GM20431 (cell line): ENCODE results near the gene DDX1.
"Not testable (repeated sequence)": the region's sequence is repeated elsewhere in the genome, so short reads cannot be mapped to it uniquely, and the experiment has no call there.

ENCODE experiments used
- in situ Hi-C: fragments of 300-500 bp; cut with MseI, MboI; formaldehyde crosslinking; loops from one replicate; pipeline ENCODE4 v1.15.0; 2020; ENCODE audit warnings: low sequenced_read_pairs; ENCODE audit not compliant: unreplicated experiment

Gene DDX1

DNA sequence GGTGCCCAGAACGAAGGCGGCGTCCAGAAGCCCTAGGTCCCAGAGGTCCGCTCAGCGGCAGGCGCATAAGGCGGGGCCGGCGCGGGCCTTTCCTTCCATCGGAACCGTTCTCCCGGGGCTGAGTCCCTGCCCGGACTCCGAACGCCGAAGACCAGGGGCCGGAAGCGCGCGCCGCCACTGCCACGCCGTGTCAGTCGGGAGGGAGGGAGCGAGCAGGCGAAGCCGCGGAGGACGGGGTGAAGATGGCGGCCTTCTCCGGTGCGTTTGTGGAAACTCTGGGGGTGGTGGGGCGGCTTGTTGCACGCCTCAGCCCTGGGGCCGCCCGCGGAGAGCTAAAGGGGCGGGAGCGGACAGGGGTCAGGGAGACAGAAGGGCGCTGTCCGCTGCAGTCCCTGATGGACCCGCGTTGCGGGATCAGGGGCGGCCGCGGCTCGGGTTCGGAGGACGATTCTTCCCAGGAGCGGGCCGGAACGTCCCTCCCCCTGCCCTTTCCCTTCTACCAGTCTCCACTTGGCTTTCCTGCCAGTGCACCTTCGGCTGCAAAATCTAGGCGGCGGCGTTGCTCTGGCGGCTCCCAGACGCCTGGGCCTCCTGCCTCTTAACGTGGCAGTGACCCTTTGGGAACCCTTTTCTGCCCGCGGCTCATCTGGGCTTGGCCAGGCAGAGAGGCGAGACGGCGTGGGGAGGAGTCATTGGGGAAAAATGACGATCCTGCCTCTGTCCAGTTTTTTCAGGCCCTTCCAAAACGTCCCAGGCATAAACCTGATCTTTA, at the start of gene DDX1:
DDX1 (plus strand) TSS at position 177 of the 772 bp plus-strand sequence; CDS start at position 243, 66 bp downstream.
- in situ Hi-C loops, result no loop called here

- in situ Hi-C loops, result not testable (repeated sequence)
Measured at GRCh38 chr2:15542269-15542668, 49.4 kb upstream of the DDX1 start.

GRCh38 chr2:15543053-15543452, 48.6 kb upstream of the DDX1 start:
- in situ Hi-C loops, result no loop called here

DNA sequence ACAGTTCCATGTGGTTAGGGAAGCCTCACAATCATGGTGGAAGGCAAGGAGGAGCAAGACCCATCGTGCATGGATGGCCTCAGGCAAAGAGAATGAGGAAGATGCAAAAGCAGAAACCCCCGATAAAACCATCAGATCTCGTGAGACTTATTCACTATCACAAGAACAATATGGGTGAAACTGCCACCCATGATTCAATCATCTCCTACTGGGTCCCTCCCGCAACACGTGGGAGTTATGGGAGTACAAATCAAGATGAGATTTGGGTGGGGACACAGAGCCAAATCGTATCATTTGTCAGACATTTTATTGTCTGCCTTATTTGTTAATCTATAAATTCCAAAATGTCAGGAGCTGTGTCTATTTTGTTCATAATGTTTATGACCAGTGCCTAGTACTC, 48.1 kb upstream of the DDX1 start:
- in situ Hi-C loops, result no loop called here

DNA sequence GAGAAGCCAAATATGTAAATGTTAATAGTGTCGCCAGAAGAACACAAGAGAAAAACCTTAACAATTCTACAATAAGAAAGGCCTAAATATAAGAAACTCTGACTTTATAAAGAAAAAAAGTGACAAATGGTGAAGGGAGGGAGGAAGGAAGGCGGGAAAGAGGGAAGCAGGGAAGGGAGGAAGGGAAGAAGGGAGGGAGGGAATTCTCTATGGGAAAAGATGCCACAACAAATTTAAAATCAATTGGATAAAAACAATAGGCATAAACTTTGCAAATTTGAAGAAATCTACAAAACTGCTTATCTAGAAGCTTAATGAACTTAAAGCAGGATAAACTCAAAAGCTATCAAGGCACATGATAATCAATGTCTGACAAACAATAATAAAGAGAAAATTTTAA, 47.4 kb upstream of the DDX1 start:
- in situ Hi-C loops, result no loop called here

DNA sequence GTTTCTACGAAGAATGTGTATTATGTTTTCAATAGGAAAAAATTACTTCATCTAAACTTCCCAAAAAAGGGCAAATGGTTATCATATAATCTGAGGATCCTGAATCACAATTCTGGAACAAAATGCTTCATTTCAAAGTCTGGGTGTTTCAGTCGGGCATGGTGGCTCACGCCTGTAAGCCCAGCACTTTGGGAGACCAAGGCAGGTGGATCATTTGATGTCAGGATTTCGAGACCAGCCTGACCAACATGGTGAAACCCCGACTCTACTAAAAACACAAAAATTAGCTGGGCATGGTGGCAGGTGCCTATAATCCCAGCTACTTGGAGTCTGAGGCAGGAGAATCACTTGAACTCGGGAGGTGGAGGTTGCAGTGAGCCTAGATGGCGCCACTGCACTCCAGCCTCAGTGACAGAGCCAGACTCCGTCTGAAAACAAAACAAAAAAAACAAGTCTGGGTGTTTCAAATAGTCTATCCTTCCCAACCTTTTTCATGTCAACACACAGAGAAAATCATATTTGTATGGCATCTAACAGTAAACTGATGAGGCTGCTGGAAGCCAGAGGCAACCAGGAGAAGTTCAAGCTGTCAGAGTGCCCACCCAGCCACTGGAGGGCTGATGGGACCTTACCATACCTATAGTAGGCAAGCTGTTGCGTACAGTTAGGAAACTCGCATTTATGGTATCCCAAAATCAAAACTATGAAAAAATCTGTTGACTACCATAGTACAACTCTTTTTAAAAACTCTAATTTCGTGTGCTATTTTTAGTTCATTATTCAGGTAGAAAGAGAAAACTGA, 45.2 kb upstream of the DDX1 start:
- in situ Hi-C loops, result no loop called here

GRCh38 chr2:15547115-15547876, 44.4 kb upstream of the DDX1 start:
- in situ Hi-C loops, result no loop called here

- in situ Hi-C loops, result no loop called here
Measured at GRCh38 chr2:15548974-15549373, 42.7 kb upstream of the DDX1 start.

- in situ Hi-C loops, result no loop called here
Measured at GRCh38 chr2:15553519-15553918, 38.1 kb upstream of the DDX1 start.

- in situ Hi-C loops, result no loop called here
Measured at GRCh38 chr2:15553951-15554350, 37.7 kb upstream of the DDX1 start.

GRCh38 chr2:15554525-15555218, 37.0 kb upstream of the DDX1 start:
- in situ Hi-C loops, result no loop called here

DNA sequence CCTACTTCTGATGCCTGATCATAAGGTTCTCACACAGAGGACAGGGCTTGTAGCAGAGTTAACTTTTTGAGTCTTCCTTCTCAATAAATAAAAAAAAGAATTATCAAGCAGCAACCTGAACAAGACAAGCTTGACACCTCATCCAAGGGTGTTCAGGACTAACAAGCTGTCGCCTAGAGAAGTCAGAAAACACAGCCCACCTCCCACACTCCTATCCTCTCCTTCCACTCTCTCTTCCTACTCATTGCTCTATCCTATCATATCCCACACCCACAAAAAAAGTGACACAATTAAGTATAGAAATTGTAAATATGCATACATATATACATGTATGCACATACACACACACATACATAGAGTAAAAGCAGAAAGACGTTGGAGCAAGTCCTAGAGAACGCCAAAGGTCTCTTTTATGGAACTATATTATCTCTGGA, 35.9 kb upstream of the DDX1 start:
- in situ Hi-C loops, result no loop called here

DNA sequence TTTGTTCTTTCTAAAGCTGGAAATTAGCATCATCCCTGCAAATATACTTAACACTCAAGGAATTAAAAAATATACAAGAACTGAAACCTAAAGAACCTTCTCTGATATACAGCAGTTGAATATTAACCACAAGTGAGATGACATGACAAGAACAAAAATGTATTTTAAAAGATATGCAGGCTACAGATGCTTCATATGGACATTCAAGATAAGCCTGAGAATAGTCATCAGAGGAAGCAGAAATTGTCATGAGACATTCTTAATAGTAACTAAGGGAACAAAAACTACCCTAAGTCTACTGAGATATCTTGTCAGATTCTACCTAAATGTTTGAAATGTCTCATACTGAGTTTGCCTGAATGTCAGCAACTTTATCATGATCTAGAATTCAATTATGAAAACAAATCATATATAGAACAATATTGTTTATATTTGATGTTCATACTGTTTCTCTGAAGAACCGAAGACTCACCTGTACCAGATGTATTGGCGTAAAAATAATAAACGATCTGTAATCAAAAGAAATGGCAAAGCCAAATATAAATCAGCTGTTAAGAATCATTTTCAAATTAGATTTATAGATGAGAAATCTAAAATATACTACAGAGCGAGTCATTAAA, 35.2 kb upstream of the DDX1 start:
- in situ Hi-C loops, result no loop called here

GRCh38 chr2:15557887-15558311, 33.8 kb upstream of the DDX1 start:
- in situ Hi-C loops, result no loop called here

DNA sequence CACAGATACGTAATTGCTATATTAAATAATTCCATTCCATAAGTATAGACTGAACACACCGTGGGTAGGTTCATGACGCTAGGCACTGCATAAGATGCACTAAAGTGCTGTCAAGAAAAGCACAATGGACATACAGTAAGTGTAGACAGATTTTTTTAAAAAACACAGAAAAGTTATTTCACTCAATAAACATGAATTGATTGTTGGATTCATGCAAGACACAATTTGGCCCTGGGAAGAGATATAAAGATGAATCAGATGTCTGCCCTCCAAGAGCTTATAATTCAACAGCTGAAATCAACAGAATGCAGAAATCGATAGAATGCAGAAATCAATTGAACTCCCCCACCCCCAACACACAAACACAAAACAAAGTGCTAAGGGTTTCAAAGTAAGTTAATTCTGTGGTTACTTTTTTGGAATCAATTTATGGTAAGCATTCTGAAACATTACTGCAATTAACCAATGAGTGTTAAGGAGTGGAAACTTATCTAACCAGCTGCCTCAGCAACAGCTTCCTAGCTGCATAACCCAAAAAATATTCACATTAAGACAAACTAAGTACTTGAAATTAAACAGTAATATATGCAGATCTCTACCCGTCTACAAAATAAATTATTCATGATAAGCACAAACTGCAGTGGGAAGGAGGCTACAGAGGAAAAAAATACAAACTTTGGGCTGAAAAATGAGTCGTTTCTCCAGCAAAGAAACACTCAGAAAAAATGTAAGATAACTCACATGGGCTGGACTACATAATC, 32.1 kb upstream of the DDX1 start:
- in situ Hi-C loops, result no loop called here

DNA sequence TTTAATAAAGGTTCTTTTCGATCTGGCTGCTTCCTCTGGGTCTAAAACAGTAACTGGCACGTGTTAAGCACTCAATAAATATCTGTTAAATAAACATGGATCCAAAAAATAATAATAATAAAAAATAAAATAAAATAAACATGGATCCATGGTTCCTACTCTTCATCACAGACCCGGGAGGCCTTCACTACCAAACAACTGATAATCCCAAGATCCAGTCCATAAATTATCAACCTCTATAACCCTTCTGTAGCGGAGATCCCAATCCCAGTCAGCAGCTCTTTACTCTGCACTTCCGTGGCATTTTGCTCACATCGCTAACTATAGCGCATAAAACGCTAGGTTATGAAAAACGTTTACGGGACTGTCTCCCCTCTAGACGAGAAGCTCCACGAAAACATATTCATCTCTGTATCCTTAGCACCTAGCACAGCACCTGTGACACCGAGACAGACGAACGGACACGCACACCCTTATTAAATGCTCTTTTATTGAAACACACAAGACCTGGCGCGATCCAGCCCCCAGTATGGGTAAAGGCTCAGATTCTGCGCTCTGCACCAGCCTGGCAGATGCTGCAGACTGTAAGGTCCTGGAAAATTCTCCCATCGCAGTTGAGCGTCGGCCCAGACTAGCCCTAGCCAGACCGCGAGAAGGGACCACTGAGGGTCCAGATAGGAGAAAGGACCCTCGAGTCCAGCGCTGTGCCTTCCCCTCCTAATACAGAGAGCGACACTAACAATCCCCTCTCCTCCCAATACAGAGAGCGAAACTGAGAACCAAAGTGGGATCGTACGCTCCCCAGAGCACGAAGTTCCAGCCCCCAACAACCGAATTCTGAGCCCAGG, 31.3 kb upstream of the DDX1 start:
- in situ Hi-C loops, result no loop called here

DNA sequence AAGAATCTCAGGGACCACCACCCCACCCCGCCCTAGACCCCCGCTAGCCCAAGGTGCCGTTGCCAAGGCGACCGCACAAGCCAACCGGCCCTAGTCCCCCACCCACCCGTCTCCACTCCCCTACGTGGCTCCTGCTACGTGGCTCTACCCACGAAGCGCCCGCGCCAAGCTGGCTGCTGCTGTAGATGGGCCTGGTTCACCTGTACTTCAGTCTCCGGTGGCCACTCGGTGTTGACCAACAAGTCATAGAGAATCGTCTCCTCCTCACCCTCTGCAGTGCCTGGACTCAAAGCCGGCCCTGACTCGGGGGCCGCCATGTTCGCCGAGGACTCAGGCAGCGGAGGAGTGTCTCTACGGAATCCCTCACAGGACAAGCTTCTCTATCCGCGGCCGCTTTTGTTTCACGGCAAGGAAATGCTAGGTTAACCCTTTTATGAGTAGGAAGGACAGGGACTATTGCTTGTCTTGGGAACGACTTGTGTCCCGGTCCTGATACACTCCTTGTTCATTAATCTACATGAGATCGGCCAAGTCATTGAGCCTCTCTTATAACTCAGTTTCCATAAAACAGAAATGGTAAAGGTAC, 30.6 kb upstream of the DDX1 start, which contains the start of gene NBAS:
NBAS (minus strand) TSS at position 347 of the 586 bp plus-strand sequence; CDS start at position 317, 30 bp downstream.
- in situ Hi-C loops, result no loop called here
